Activated naive CD4-positive, alpha-beta T cell treated with Interleukin-2 at 50 U/mL for 16 hours (primary cell): ENCODE data around the gene SYT13.

ENCODE experiments used
- DNase-seq: peaks from one replicate; pipeline ENCODE4 v3.0.0-alpha.2; 2020

Gene SYT13, protein sequence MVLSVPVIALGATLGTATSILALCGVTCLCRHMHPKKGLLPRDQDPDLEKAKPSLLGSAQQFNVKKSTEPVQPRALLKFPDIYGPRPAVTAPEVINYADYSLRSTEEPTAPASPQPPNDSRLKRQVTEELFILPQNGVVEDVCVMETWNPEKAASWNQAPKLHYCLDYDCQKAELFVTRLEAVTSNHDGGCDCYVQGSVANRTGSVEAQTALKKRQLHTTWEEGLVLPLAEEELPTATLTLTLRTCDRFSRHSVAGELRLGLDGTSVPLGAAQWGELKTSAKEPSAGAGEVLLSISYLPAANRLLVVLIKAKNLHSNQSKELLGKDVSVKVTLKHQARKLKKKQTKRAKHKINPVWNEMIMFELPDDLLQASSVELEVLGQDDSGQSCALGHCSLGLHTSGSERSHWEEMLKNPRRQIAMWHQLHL

DNA sequence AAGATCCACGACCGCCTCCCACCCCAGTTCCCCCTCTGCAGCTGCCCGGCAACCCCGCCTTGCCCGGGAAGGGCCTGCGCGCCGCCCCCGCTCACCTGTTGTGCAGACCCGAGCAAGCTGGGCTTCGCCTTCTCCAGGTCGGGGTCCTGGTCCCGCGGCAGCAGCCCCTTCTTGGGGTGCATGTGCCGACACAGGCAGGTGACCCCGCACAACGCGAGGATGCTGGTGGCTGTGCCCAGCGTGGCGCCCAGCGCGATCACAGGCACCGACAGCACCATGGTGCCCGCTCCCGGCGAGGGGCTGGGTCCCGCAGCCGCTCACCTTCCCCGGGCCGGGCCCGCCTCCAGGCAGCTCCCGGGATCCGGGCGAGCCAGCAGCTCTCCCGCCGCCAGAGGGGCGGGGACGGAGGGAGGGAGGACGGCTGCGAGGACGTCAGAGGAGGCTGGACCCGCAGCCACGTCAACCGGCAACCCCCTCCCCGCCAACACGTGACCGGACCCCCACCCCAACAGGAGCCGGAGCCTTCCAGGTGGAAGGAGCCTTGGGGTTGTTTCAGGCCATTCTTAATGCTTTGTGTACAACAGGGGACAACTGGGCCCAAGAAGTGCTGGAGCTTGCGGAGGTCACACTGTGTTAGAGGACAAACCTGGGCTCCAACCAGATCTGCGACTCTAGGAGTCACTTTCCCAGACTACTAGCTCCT, at the start of gene SYT13:
SYT13 (minus strand) TSS at position 412 of the 703 bp plus-strand sequence; CDS start at position 278, 134 bp downstream.
- no peak for DNase-seq

DNA sequence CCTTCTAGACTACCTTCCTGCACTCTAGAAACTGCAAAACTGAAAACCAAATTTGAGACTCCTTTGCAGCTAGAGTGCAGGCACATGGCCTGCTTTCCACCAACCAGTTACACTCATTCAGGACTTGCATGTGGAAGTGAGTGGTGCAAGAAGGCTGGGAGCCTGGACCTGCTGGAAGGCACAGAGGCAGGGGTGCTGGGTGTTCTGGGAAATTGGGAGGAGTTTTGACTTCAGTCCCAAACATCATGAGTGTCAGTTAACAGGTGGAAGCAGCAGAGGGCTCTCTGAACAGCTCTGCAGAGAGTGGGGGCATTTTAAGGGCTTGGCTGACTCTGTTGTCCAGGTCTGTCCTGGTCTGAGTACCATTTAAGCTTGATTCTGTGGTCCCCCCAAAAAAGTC, 49.3 kb upstream of the SYT13 start:
- DNase-seq: no peak

GRCh38 chr11:45334836-45335235, 48.7 kb upstream of the SYT13 start:
- DNase-seq: no peak

GRCh38 chr11:45334410-45334809, 48.3 kb upstream of the SYT13 start:
- DNase-seq: no peak

- no peak for DNase-seq
These were observed 47.1 kb upstream of the SYT13 start for GRCh38 chr11:45333001-45333971.

GRCh38 chr11:45332276-45332934, 46.3 kb upstream of the SYT13 start:
- DNase-seq: peak; percentile 49

GRCh38 chr11:45331839-45332238, 45.7 kb upstream of the SYT13 start:
- DNase-seq: no peak

DNA sequence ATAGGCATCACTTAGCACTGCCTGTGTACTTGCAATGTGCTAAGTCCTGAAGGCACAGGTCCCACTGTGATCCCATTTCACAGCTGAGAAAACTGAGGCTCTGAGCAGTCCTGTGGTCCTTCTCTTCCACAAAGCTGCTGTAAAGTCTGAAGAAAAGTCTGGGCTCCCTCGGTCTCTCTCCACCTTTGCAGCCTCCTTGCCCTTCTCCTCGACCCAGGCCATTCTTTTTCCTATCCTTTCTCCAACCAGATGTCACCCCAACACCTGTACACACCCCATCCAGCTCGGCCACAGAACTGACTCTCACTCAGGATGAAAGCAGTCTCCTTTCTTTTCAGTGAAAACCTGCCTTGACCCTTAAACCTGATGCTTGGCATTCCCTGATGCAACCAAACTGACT, 42.6 kb upstream of the SYT13 start:
- no peak for DNase-seq

GRCh38 chr11:45324459-45324858, 38.3 kb upstream of the SYT13 start:
- DNase-seq: no peak

GRCh38 chr11:45323601-45324249, 37.6 kb upstream of the SYT13 start:
- DNase-seq: no peak

GRCh38 chr11:45322891-45323600, 36.9 kb upstream of the SYT13 start:
- DNase-seq: no peak

GRCh38 chr11:45322111-45322705, 36.1 kb upstream of the SYT13 start:
- DNase-seq: no peak

DNA sequence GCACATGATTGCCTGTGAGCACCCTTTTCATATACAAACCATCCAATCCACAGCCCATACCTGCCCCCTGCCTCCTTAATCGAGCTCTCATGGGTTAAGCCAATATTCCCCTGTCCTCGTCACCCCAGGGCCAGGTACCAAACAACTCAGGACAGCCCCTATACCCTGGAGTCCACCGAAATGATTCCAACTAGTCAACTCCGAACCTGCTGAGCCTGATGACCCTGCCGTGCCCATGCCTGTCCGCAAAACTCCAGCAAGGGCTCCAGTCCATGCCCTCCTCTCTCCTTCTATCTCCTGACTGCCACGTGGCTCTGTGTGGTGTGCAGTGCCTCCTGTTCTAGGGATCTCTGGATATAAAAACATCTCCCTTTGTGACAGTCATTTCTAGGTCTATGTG, 35.5 kb upstream of the SYT13 start:
- DNase-seq: no peak

GRCh38 chr11:45321031-45321595, 35.0 kb upstream of the SYT13 start:
- no peak for DNase-seq

DNA sequence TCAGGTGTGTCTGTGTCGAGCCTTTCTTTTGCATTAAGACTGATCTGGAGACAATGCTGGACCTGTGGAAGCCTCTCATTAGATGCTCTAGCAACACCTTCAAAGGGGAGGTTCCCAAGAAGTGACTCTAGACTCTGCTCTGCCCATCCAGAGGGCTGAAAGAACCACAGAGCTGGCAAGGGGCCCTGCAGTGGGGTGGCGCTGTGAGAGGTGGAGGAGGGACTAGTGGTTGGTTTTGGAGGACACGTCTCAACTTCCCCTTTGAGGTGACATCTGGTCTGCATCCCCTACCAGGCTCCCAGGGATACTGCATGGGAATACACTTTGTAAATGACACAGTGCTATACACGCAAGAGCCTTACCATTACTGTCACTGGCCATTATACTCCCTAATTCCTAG, 34.2 kb upstream of the SYT13 start:
- DNase-seq: no peak

- no peak for DNase-seq
These were observed 32.9 kb upstream of the SYT13 start for GRCh38 chr11:45319077-45319476.

DNA sequence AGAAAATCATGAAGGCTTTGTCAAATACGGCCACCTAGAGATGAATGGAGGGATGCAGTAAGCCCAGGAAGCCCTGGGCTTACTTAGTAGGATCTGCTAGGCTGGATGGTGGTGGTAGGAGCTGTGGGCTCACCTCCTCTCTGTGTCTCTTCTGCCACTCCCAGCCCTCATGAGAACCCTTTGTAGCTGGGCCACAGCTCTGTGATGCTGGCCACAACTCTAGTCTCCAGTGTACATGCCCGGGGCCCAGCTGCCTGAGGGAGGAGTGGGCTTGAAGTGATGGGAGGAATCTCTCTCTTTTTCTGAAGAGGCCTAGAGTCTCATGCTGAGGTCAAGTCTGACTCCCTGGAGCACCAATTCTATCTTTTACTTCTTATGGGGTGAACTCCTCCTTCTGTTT, 32.4 kb upstream of the SYT13 start:
- DNase-seq: no peak

DNA sequence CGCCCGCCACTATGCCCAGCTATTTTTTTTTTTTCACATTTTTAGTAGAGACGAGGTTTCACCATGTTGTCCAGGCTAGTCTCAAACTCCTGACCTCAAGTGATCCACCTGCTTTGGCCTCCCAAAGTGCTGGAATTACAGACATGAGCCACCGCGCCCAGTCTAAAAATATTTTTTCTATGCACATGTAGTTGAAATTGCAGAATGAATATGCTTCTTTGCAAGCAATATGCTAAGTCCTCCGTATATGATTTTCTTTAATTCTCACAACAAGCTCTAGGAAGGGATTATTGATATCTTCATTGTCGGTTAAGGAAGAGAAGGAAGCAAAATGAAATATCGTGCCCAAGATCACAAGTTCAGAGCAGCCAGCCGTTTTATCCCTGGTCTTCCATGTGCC, 30.1 kb upstream of the SYT13 start:
- no peak for DNase-seq

DNA sequence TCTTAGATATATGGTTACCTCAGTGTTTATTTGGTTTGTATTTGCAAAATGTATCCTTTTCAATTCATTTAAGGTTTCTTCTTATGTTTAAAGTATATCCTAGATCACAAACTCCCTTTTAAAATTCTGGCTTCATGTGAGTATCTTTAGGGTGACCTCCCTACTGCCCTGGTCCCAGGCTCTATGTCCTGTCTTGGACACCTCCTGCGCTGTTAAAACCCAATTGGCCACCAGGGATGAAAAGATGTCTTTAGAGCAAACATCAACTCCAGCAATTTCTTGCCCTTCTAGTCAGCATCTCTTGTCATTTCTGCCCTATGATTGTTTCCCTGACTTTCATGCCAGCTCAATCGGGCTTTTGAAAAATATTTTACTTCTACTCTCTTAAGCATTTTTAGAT, 28.8 kb upstream of the SYT13 start:
- no peak for DNase-seq

- DNase-seq: no peak
These were observed 27.2 kb upstream of the SYT13 start for GRCh38 chr11:45313171-45313865.
